ENCODE data around the gene TMEM163.
"Not testable (repeated sequence)": the region's sequence is repeated elsewhere in the genome, so short reads cannot be mapped to it uniquely, and the experiment has no call there.

TMEM163 gene

GRCh38 chr2:134499307-134499926 is 219.4 kb downstream of the TMEM163 start:
- in situ Hi-C loops (cut with HindIII; ENCODE audit: low sequenced_read_pairs), result no loop called here

- in situ Hi-C loops (cut with HindIII; ENCODE audit: low sequenced_read_pairs), result no loop called here
These were observed 220.1 kb downstream of the TMEM163 start for GRCh38 chr2:134498654-134499053.

GRCh38 chr2:134493797-134494196 is 225.0 kb downstream of the TMEM163 start:
- in situ Hi-C loops (cut with HindIII; ENCODE audit: low sequenced_read_pairs), result no loop called here

GRCh38 chr2:134491771-134492441 is 226.9 kb downstream of the TMEM163 start:
- in situ Hi-C loops (cut with HindIII; ENCODE audit: low sequenced_read_pairs), result no loop called here

GRCh38 chr2:134491022-134491421 is 227.8 kb downstream of the TMEM163 start:
- in situ Hi-C loops (cut with HindIII; ENCODE audit: low sequenced_read_pairs), result no loop called here

- in situ Hi-C loops (cut with HindIII; ENCODE audit: low sequenced_read_pairs), result no loop called here
These were observed 228.2 kb downstream of the TMEM163 start for GRCh38 chr2:134490559-134490958.

GRCh38 chr2:134489732-134490384 is 228.9 kb downstream of the TMEM163 start:
- in situ Hi-C loops (cut with HindIII; ENCODE audit: low sequenced_read_pairs), result no loop called here

GRCh38 chr2:134482766-134483340 is 235.9 kb downstream of the TMEM163 start:
- in situ Hi-C loops (cut with HindIII; ENCODE audit: low sequenced_read_pairs), result no loop called here

GRCh38 chr2:134482131-134482723 is 236.6 kb downstream of the TMEM163 start:
- in situ Hi-C loops (cut with HindIII; ENCODE audit: low sequenced_read_pairs), result no loop called here

GRCh38 chr2:134479696-134480330 is 239.0 kb downstream of the TMEM163 start:
- in situ Hi-C loops (cut with HindIII; ENCODE audit: low sequenced_read_pairs), result no loop called here

- in situ Hi-C loops (cut with HindIII; ENCODE audit: low sequenced_read_pairs), result not testable (repeated sequence)
These were observed 241.8 kb downstream of the TMEM163 start for GRCh38 chr2:134476982-134477381.

GRCh38 chr2:134470561-134471168 is 248.1 kb downstream of the TMEM163 start:
- in situ Hi-C loops (cut with HindIII; ENCODE audit: low sequenced_read_pairs), result no loop called here

- in situ Hi-C loops (cut with HindIII; ENCODE audit: low sequenced_read_pairs), result no loop called here
These were observed 249.2 kb downstream of the TMEM163 start for GRCh38 chr2:134469516-134470115.

- in situ Hi-C loops (cut with HindIII; ENCODE audit: low sequenced_read_pairs), result no loop called here
These were observed 250.0 kb downstream of the TMEM163 start for GRCh38 chr2:134468776-134469175.

- in situ Hi-C loops (cut with HindIII; ENCODE audit: low sequenced_read_pairs), result no loop called here
These were observed 250.6 kb downstream of the TMEM163 start for GRCh38 chr2:134468164-134468563.

GRCh38 chr2:134466141-134466540 is 252.7 kb downstream of the TMEM163 start:
- in situ Hi-C loops (cut with HindIII; ENCODE audit: low sequenced_read_pairs), result no loop called here

- in situ Hi-C loops (cut with HindIII; ENCODE audit: low sequenced_read_pairs), result no loop called here
These were observed 253.3 kb downstream of the TMEM163 start for GRCh38 chr2:134465228-134466105.

- in situ Hi-C loops (cut with HindIII; ENCODE audit: low sequenced_read_pairs), result no loop called here
These were observed 255.1 kb downstream of the TMEM163 start for GRCh38 chr2:134463699-134464022.
